OCI-LY7 (cell line): Measurements from ENCODE around the gene CNTNAP4.

Experiments used
- EZH2phosphoT487 ChIP-seq: fragments of 200-600 bp; sonication (generic); IDR thresholded peaks from 2 replicates; pipeline ENCODE4 v1.6.1; 2018; ENCODE audit warnings: low read depth, borderline replicate concordance, mild to moderate bottlenecking, mixed run types, antibody characterized with exemption, low read length, moderate library complexity, mixed read lengths
- TF ChIP-seq, protein P1 (sequence below): fragments of 200-600 bp; sonication (generic); conservative IDR thresholded peaks from 2 replicates; pipeline ENCODE4 v1.5.1; 2014; ENCODE audit warnings: mild to moderate bottlenecking, antibody characterized with exemption, low read length, moderate library complexity, mixed read lengths

DNA sequence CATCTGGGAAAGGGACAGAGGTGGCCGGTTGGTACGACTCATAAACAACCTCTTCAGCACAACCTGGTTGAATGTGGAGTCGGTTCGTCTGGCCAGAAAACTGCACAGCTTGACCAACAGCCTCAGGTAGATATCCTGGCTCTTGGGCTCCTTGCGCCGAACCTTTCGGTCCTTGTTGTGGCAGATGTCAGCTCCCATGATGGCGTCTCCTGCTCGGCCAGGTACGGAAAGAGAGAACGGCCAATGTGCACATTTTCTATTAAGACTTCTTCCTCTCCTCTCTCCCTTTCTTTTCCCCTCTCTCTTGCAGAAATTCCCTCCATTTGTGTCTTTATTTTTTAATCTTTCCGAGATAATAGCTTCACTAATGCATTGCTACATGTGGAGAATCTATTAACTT, 41.8 kb upstream of the CNTNAP4 start:
- TF ChIP-seq, protein P1, sequence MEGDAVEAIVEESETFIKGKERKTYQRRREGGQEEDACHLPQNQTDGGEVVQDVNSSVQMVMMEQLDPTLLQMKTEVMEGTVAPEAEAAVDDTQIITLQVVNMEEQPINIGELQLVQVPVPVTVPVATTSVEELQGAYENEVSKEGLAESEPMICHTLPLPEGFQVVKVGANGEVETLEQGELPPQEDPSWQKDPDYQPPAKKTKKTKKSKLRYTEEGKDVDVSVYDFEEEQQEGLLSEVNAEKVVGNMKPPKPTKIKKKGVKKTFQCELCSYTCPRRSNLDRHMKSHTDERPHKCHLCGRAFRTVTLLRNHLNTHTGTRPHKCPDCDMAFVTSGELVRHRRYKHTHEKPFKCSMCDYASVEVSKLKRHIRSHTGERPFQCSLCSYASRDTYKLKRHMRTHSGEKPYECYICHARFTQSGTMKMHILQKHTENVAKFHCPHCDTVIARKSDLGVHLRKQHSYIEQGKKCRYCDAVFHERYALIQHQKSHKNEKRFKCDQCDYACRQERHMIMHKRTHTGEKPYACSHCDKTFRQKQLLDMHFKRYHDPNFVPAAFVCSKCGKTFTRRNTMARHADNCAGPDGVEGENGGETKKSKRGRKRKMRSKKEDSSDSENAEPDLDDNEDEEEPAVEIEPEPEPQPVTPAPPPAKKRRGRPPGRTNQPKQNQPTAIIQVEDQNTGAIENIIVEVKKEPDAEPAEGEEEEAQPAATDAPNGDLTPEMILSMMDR, result no peak
- no peak for TF ChIP-seq EZH2phosphoT487
